GM18498 (cell line): ENCODE measurements around the gene SDR42E1.
A peak's percentile ranks its signal among the peaks of the same experiment; 100 is the strongest.

Experiments
- ATAC-seq: cut with Tn5 transposase; IDR thresholded peaks from one replicate; pipeline ENCODE4 v1.9.1; 2021; ENCODE audit warnings: mild to moderate bottlenecking, moderate library complexity; ENCODE audit not compliant: unreplicated experiment

SDR42E1 gene, protein sequence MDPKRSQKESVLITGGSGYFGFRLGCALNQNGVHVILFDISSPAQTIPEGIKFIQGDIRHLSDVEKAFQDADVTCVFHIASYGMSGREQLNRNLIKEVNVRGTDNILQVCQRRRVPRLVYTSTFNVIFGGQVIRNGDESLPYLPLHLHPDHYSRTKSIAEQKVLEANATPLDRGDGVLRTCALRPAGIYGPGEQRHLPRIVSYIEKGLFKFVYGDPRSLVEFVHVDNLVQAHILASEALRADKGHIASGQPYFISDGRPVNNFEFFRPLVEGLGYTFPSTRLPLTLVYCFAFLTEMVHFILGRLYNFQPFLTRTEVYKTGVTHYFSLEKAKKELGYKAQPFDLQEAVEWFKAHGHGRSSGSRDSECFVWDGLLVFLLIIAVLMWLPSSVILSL

DNA sequence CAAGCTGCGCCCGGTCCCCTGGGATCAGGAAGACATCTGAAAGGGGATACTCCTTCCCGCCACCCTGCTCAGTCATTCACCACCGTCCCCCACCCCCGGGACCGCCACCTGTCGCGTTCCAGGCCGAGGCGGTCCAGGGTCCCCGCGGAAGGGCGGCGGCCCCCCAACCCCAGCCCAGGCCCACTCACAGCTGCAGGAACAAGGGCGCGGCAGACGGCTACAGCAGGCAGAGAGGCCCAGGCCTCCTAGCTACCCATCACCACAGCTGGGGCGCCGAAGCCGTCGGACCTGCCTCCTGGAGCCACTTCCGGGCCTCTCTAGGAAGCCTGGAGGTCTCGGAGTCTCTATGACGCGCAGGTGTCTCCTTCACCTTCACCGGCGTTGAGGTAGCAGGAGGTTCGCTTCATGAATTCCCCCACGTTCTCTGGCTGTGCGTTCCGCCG lies at the start of gene SDR42E1:
Gene SDR42E1 (minus strand): TSS at position 272 of the 443 bp plus-strand sequence. CDS start 10,612 bp downstream, outside the sequence.
- ATAC-seq = peak; percentile 98

DNA sequence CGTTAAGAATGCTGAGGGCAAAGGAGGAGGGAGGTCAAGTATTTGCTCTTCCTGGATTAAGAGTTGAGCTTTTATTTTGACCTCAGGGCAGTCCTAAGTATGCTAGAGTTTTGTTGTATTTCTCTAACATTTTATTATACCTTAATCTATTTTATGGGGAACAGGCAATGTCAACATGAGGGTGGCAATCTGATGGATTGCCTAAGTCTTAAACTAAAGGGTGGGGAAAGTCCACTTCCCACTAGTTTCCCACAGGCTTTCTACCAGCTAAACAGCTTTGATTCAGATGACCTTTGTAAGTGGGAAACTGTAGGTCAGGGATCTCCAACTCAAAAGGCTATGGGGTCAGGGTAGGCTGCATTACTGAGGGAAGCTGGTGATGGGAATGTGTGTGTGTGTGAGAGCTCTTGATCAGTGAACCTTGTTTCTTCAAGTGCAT lies 48.7 kb upstream of the SDR42E1 start:
- ATAC-seq = no peak

DNA sequence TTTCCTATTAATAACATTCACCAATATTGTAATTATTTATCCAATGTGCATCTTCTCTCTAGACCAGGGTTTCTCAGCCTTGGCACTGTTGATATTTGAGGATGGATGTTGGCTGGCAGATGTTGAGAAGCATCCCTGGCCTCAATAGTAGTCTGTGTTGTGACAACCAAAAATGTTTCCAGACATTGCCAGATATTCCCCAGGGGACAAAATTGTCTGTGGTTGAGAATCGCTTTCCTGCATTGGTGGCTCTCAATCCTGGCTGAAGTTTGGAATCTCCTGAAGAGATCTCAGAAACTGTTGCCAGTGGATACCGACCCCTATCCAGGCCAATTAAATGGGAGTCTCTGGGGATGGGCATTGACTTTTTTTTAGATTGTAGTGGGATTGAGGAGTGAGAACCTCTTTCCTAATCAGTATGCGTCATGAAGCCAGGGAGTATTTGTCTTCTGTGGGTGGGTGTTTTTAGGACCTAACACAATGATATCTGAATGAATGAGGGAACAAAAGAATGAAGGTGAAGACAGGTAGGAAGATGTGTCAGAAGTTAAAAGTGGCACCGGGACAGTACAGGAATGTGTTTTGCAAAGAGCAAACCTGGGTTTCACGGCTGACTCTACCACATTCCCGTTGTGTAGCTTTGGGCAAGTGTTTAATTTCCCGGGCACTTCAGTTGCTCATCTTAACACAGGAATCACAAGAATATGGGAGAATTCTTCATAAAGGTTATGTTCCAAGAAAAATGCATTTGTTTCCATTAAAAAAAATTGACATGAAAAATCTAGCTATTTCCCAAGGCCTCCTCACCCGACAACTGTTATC lies 48.1 kb upstream of the SDR42E1 start:
- ATAC-seq = no peak

DNA sequence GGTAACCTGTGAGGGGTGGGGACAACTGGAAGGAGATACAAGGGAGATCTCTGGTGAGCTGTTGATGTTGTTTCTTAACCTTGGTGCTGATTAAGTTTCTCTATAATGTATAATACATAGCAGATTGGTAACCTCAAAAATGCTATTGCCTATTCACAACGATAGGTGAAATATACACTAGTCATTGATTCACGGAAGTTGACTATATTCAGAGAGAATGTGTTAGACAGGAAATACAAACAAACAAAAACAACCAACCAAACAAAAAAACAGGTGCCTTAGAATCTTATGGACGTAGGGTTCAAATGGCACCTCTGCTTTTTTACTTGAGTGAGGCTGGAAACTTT lies 45.3 kb upstream of the SDR42E1 start:
- no peak for ATAC-seq

DNA sequence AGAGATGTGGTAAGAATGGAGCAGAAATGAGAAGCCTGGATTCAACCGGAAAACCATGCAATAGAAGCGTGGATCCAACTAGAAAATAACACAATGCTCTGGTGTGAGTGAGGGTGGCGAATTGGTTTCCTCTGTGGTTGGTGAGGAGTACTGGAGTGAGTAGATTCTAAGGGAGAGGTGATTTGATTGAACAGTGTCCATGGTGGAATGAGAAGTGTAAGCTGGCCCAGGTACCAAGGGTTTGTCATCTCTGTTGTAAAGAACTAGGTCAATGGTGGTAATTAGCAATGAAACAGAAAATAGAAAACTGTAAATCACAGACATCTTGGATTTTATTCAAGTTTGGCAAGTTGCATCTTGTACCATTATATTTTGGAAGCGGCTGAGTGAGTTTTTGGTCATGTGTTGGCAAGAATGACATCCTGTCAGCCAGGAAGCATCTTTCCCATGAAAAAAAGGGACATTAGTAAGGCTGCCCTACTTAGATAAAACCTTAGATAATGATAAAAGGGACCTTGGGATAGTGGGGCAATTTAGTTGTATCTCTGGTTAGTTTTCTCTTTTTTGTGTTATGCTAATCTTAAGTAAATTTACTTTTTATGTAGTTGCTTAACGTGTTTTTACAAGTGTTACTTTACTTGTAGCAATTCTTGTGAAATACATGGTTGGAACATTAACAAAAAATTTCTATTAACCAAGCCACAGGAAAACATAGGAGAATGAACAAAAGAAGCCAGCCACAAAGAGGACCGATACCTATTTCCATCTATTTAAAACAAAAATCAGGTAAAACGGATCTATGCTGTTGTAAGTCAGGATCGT lies 44.7 kb upstream of the SDR42E1 start:
- ATAC-seq = no peak

DNA sequence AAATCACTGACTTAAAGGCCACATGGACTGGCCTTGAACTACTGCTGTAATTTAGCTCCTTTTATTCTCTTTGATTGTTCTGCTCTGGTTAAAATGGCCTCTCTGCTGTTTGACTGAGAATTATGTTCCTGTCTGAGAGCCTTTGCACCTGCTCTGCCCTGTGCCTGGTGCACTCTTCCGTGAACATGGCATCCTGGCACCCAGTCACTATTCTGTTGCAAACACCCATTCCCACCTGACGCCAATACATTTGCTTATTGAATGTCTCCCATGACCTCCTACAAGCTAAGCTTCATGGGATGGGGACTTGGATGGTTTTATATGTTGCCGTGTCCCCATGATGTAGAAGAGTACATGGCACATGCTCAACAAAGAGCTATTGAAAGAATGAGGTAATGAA lies 43.8 kb upstream of the SDR42E1 start:
- no peak for ATAC-seq

DNA sequence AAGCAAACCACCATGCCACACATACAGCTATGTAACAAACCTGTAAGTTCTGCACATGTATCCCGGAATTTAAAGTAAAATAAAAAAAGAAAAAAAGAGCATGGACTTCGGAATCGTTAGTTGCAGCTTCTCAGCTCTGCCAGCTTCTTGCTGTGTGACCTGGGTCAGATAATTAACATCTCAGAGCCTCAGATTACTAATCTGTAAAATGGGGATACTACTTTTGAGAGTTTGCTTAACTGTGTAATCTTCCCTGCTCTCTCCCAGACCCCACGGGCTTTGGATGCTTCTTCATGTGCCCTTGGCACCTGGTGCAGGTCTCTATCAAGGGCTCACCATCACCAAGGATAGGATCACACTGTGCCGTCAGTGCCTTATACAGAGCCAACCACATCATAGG lies 40.4 kb upstream of the SDR42E1 start:
- no peak for ATAC-seq

DNA sequence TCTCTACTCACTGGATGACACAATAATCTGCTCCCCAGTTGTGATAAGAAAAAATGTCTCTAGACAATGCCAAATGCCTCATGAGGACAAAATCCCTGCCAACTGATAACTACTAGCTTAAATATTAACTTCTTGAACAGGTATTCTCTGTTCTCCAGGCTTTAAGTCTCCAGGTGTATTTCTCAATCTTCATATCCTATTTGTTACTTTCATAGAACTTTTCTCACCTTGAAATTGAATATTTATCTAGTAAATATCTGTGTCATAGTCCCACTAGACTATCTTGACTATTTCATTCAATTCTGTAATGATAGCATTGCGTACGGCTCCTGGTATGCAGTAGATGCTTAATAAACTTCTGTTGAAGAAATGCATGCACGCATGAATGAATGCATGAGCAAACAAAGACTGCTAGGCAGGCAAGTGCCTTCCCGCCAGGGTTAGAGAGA lies 39.7 kb upstream of the SDR42E1 start:
- ATAC-seq = no peak

DNA sequence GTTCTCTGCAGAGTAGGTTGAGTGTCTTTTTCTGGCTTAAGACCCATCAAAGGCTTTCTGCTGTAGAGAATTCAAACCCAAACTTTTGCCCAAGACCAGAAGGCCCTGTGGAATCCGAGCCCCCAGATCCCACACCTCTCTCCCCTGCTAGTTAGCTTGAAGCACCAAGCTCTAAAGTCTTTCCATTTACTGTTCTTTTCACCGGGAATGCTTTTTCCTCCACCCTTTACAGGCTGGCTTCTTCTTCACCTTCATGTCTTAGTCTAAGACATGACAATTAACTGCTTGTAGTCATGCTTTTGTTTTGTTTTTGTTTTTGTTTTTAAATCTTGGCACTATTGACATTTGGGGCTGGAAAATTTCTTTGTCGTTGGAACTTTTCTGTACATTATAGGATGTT lies 39.2 kb upstream of the SDR42E1 start:
- ATAC-seq = no peak

DNA sequence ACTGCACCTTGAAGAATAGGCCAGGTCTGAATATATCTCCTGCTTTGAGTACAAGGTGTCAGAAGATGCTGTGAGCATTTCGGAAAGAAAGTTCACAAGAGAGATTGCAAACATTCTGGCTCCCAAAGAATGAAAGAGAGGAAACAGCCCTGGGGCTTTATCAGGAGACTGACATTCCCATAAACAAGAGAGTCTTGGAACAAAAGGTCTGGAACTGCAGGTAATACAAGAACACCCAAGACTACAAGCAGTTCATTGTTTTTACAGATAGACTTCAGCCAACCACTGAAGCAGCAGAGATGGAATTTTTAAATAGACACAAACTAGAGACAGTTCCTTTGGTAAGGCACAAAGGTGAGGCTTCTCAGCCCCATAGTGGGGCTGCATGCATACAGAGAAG lies 38.2 kb upstream of the SDR42E1 start:
- ATAC-seq = no peak

DNA sequence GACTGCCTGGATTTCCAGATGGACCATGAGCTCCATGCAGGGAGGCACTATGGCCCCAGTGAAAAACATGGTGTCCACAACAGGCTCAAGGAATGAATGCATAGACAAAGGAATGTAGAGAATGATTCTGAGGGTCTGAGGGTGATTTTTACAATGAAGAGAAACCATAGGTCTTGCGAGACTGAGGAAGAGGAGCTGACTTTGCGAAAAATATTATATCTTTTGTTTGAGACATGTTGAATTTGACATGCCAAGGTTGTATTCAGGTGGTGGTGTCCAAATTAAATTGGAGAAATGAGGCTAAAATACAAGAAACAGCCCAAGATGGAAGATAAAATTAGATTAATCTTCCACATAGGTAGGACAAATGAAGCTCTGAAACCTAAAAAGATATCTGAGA lies 36.5 kb upstream of the SDR42E1 start:
- no peak for ATAC-seq

DNA sequence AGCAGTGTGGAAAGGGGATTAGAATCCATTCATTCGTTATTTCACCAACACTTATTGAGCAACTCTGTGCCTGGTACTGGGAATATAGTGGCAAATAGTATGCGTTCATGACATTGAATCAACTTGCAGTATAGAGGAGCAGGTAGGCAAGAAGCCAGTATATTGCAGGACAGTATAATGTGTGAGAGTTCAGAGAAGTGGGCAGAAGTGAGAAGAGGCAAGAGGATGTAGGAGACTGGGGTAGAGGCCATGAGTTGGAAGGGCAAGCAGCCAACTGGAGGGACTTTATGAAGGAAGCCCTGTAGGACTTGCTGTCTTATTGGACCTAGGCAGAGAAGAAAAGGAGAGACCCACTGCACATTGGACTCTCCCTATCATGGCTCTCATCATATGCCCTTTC lies 36.1 kb upstream of the SDR42E1 start:
- ATAC-seq = no peak

DNA sequence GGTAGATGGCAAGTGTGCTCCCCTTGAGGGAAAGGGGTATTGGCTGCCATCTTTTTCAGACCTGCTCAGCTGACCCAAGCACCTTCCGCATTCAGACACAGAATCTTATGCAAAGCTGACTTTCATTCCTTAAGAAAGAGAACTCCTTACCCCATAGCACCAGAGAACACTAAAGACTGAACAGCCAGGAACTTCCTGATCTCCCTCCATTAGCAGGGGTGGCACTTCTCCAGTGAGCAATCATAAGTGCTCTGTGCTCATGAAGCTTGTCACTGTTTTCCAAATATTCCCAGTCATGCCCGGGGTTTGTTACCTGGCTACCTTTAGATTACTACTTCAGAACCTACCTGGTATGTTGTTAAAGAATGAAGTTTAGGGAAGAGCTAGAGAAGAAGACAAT lies 35.7 kb upstream of the SDR42E1 start:
- no peak for ATAC-seq

DNA sequence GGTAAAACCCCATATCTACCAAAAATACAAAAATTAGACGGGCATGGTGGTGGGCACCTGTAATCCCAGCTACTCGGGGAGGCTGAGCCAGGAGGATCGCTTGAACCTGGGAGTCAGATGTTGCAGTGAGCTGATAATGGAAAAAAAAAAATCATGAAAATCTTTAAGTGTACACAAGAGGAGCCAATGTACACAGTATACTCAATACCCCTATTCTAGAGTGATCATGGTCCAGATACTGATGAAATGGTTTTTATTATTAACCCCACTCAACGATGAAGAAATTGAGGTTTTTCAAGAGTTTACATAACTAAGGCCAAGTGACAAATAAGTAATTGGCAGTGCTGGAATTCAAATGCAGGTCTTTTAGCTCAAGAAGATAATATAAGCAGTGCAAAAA lies 35.3 kb upstream of the SDR42E1 start:
- ATAC-seq = no peak

DNA sequence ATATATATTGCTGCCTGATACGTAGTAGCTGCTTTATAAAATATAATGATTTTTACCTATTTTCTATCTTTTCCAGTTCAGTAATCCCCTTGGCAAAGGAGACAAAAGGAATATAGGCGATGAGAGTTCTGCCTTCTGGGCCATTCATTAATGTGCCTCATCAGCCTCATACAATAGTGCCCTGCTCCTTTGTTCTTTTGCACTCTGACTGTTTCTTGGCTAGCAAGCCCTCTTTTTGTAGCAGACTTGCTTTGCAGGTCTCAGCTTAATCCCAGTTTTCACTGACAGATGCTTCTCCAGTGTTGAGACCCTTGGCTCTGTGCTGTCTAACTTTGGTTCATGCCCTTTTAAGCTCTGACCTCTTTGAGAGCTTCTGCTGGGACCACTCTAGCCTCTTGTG lies 34.2 kb upstream of the SDR42E1 start:
- ATAC-seq = no peak

DNA sequence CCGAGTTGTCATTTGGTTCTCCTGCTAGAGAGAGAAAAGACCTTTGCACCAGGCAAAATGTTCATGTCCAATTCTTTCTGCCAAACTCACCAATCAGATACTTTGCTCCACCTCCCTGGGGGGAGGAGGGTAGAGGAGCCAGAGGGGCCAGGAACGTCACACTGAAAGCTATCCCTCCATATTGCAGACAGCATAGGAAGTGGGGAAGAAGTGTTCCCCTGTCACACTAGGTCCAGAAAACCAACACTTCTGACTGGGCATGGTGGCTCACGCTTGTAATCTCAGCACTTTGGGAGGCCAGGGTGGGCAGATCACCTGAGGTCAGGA lies 33.3 kb upstream of the SDR42E1 start:
- no peak for ATAC-seq

DNA sequence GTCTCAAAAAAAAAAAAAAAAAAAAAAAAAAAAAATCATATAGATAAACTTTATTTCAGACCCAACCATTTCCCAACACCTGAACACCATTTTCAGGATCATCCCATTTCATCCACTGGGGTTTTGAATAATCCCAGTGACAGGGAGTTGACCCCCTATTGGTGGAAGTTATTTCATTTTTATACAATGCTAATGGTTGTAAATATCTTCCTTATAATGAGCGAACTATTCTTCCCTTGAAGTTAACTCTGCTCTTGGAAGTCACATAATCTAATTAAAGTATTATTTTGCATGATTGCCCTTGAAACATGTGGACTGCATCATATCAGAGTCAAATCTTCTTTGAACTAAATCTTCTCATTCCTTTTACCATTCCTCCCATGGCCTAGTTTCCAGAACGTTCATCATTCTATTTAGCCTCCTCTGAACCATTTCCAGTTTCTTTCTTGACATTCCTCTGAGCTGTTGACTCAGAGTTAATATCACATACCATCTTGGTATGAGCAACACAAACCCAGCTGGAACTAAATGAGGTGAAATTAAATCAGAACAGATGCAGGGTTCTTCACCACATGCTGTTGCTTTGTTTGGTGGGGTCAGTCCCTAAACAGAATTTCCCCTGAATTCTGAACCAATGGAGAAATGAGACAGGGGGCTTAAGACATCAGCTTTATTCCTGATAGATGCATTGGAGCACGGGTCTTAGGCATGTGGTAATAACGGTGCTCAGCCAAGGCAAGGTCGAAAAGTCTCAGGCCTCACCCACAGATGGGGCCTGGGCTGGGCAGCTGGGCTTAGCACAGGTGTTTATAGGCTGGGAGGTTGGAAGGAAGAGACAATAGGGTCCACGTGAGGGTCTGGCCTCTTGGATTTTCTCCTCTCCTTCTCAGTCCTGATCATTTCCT lies 32.7 kb upstream of the SDR42E1 start:
- no peak for ATAC-seq

DNA sequence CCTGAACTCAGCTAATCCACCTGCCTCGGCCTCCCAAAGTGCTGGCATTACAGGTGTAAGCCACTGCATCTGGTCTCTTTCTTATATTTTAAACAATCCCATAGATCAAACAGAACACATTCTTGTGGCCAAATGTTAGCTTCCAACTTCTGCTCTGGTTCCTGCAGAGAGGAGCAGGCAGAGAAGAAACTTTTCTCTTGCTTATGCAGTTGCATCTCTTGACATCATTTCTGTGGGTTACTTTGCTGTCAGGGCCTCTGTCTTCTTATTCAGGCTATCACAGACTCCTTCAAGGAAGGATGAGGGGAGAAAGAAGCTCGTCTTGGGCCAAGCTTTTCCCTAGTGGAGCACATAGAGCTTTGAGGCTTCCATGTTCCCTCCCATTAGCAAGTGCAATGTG lies 31.6 kb upstream of the SDR42E1 start:
- no peak for ATAC-seq

DNA sequence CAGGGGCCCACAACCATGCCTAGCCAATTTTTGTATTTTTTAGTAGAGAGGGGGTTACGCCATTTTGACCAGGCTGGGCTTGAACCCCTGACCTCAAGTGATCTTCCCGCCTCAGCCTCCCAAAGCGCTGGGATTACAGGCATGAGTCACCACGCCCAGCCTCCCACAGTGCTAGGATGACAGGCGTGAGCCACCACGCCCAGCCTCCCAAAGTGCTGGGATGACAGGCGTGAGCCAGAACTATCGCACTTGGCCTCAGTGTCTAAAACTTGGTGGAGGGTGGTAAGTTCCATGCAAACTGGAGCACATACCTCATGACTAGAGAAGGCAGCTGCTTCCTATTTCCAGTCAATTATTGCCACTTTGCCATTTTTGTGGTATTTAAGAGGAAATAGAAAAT lies 30.9 kb upstream of the SDR42E1 start:
- ATAC-seq = no peak

DNA sequence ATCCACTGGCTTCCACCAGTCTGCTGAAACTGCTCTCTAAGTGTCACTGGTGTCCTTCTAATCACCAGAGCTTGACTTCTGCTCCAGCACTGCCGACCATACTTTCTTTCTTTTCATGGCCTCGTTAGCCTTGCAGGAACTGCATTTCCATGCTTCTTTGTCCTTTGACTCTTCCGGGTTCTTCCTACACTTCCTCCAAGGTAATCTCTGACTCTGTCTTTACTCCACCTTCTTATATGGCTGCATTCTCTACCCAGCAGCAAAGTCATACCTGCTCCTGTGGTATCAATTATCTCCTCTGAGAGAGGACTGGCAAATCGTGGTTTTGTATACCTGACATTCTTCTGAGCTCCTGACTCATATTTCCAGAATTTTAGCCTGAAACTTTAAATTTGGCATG lies 30.3 kb upstream of the SDR42E1 start:
- ATAC-seq = no peak
